Measurements from ENCODE around the gene FLT1.

The FLT1 gene

DNA sequence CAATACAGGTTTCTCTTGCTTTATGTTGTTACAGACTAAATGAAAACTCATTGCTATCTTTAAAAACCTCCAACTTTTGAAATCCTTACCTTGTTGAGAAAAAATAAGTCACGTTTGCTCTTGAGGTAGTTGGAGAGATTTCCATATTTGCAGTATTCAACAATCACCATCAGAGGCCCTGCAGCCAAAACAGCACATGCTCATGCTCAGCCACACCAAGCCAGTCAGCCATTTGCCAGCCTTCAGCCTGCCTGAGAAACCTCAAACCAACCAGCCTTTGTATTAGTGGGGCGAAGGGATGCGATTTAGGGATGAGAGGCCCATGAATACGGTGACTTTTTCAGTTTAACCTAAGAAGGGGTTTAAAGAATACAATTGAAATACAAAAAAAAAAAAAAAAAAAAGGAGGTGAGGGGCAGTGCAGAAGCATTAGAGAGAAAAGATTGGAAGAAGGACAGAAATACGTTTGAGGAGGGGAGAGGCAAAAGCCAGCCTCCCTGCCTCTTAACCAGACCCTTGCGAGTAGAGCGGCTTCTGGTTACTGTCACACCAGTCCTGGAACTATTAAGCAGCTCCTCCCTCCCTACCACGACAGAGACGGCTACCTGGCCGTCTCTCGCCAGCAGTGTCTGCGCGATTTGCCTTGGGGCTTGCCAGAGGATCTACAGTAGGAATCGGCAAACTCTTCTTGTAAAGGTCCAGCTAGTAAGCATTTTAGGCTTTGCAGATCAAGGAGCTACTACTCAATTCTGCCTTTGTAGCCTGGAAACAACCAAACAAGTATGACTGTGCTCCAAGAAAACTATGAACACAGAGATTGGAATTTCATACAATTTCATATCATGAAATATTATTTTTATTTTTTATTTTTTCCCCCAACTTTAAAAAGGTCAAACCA, 167.3 kb downstream of the FLT1 start:
- Histone ChIP-seq H3K27me3 (no peaks in the 10 kb centered on the region), H3K9me3 (no peaks in the 10 kb centered on the region), H3K27ac (no peak overlapping the region), H3K4me3 (no peak overlapping the region), H3K36me3 (no peaks in the 10 kb centered on the region), H3K4me1 (peaks cover 0 to 13% (median 10%) of the 10 kb centered on the region in 4 donors)
- DNase-seq = no peak
- TF ChIP-seq, protein P1, sequence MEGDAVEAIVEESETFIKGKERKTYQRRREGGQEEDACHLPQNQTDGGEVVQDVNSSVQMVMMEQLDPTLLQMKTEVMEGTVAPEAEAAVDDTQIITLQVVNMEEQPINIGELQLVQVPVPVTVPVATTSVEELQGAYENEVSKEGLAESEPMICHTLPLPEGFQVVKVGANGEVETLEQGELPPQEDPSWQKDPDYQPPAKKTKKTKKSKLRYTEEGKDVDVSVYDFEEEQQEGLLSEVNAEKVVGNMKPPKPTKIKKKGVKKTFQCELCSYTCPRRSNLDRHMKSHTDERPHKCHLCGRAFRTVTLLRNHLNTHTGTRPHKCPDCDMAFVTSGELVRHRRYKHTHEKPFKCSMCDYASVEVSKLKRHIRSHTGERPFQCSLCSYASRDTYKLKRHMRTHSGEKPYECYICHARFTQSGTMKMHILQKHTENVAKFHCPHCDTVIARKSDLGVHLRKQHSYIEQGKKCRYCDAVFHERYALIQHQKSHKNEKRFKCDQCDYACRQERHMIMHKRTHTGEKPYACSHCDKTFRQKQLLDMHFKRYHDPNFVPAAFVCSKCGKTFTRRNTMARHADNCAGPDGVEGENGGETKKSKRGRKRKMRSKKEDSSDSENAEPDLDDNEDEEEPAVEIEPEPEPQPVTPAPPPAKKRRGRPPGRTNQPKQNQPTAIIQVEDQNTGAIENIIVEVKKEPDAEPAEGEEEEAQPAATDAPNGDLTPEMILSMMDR (IDR thresholded peaks at IDR 0.05) = no peak
- intact Hi-C loops (cut with DNase I; ENCODE audit: low total_unique reads) = no loop called here

DNA sequence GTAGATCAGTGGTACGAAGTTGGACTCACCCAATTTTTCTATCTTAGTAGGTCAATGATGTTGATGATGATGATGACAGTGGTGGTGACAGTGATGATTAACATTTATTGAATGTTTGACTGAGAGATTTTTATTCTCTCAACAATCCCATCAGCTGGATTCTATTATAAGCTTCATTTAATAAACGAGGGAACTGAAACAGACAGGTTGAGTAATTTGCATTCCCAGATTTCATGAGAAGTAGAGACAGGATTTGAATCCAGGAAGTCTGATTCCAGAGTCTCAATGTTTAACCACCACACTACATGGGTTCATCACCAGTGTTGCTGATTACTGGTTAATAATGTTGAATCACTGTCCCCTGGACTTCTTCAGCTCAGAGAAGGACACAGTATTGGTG, 168.9 kb downstream of the FLT1 start:
- TF ChIP-seq, protein P1 (IDR thresholded peaks at IDR 0.05) = no peak
- Histone ChIP-seq H3K4me3 (no peak overlapping the region), H3K9me3 (no peaks in the 10 kb centered on the region), H3K27me3 (no peaks in the 10 kb centered on the region), H3K27ac (no peak overlapping the region), H3K4me1 (peaks cover 0 to 13% (median 10%) of the 10 kb centered on the region in 4 donors), H3K36me3 (no peaks in the 10 kb centered on the region)
- DNase-seq = no peak
- intact Hi-C loops (cut with DNase I; ENCODE audit: low total_unique reads) = no loop called here

DNA sequence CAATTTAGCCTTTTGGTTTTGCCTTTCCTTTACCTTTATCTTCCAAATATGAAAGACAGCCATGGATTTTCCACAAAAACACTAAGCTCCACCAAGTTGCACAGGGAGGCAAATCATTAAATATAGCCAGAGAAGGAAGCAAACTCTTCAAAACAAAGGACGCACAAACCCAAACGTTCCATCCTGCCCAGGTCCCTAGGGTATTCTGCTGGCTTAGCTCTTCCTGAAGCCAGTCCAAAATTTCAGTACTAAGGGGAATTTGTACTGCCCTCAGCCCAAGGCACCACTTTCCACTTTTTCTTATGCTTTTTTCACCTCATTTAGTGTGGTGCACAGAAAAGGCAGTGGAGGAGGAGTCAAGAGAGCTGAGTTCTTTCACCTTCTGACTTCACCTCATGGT, 169.9 kb downstream of the FLT1 start:
- H3K9me3 ChIP-seq = no peaks in the 10 kb centered on the region
- no peak overlapping the region for H3K4me3 ChIP-seq
- intact Hi-C loops (cut with DNase I; ENCODE audit: low total_unique reads) = no loop called here
- H3K4me1 ChIP-seq = peaks cover 0 to 13% (median 10%) of the 10 kb centered on the region in 4 donors
- H3K27ac ChIP-seq = no peak overlapping the region
- TF ChIP-seq, protein P1 (IDR thresholded peaks at IDR 0.05) = no peak
- DNase-seq = no peak
- H3K27me3 ChIP-seq = no peaks in the 10 kb centered on the region
- no peaks in the 10 kb centered on the region for H3K36me3 ChIP-seq

DNA sequence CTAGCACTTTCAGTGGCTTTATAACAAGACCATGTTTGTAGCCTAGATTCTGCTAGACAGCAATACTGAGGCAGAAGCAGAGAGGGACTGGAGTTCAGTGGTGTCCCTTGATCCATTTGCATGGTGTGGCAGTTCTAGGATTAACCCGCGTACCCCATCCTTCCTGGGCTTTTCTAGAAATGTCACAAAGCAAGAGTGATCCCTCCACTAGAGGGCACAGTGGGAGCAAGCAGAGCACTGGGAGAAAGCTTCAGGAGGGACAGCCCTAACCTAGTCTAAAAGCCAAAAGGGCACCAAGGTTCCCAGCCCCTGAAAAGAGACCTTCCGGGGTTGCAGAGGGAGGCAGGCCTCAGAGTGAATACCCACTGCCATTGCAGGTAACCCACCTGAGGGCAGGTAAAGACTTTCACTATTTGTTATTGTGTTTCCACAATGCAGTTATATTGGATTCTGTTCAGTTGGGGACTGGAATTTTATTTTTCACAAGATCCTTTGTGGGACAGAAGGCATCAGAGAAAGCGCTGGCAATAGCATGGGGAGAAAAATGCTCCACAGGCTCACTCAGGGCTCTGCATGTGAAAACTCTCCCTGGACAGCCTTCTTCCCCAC, 170.6 kb downstream of the FLT1 start:
- TF ChIP-seq, protein P1 (IDR thresholded peaks at IDR 0.05) = peak; percentile 60
- no peaks in the 10 kb centered on the region for H3K27me3 ChIP-seq
- no peak overlapping the region for H3K27ac ChIP-seq
- peak in 1 of 2 donors; percentile 40 for DNase-seq
- intact Hi-C loops (cut with DNase I; ENCODE audit: low total_unique reads) = loop anchor here (5.0 kb wide), 1 partner anchor 478 kb away; no protein-coding TSS in a partner anchor
- H3K4me3 ChIP-seq = no peak overlapping the region
- H3K36me3 ChIP-seq = no peaks in the 10 kb centered on the region
- H3K4me1 ChIP-seq = peaks cover 0 to 13% (median 10%) of the 10 kb centered on the region in 4 donors
- H3K9me3 ChIP-seq = no peaks in the 10 kb centered on the region

DNA sequence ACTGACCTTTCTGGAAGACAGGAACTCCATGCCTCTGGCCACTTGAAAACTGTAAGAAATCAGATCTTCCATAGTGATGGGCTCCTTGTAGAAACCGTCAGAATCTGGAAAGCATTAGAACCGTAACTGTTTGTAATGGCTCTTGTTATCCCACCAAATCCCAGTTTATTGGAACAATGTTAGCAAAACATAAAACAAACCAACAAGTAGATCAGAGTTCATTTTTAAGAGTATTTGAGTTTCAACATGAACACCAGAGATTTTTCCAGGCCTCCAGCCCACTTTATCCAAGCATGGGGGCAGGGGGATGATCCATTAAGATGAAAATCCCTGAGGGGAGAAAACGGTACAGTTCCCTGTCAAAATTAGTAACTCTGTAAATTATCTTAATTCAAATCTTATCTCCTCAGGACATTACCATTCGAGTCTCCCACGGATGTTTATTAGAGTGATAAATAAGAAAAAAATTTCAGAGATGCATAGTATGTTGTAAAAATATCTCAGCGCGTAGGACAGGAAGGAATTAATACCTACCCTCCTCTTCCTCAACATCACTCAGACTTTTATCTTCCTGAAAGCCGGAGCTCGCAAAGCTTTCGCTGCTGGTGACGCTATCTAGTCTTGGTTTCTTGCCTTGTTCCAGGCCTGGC, 172.5 kb downstream of the FLT1 start:
- DNase-seq = no peak
- no peaks in the 10 kb centered on the region for H3K36me3 ChIP-seq
- no peaks in the 10 kb centered on the region for H3K27me3 ChIP-seq
- H3K4me3 ChIP-seq = no peak overlapping the region
- TF ChIP-seq, protein P1 (IDR thresholded peaks at IDR 0.05) = no peak
- no peak overlapping the region for H3K27ac ChIP-seq
- intact Hi-C loops (cut with DNase I; ENCODE audit: low total_unique reads) = loop anchor here (5.0 kb wide), 1 partner anchor 480 kb away; no protein-coding TSS in a partner anchor
- H3K4me1 ChIP-seq = peaks cover 0 to 13% (median 10%) of the 10 kb centered on the region in 4 donors
- H3K9me3 ChIP-seq = no peaks in the 10 kb centered on the region

Measured in tibial artery (tissue), 4 donors.